GM19397 (cell line): ENCODE measurements around the gene CHRNB2.

ENCODE experiments used
- ATAC-seq: cut with Tn5 transposase; IDR thresholded peaks from one replicate; pipeline ENCODE4 v1.9.1; 2021; ENCODE audit warnings: mild to moderate bottlenecking, moderate library complexity; ENCODE audit not compliant: unreplicated experiment

Gene CHRNB2

GRCh38 chr1:154551474-154551873 is 16.1 kb upstream of the CHRNB2 start:
- no peak for ATAC-seq

DNA sequence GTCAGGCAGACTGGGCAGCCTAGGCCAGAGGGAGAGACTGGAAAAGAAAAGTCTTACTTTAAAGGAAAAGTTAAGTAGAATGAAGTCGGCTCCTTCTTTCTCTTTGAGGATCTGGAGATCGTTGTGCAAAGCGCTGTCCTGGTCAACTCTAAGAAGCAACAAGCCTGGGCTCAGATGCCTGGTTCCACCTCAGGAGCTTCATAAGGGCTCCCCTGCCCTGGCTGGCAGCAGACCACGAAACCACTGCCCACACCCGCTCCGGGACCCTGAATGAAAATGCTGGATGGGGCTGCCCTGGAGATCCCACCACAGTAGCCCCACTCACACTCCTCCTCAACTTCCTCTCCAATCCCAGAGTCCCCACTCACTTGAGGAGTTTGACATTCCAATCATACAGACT is 15.5 kb upstream of the CHRNB2 start:
- no peak for ATAC-seq

GRCh38 chr1:154553056-154554030 is 14.2 kb upstream of the CHRNB2 start:
- no peak for ATAC-seq

GRCh38 chr1:154556422-154556821 is 11.2 kb upstream of the CHRNB2 start:
- no peak for ATAC-seq

GRCh38 chr1:154557248-154557938 is 10.2 kb upstream of the CHRNB2 start:
- no peak for ATAC-seq

DNA sequence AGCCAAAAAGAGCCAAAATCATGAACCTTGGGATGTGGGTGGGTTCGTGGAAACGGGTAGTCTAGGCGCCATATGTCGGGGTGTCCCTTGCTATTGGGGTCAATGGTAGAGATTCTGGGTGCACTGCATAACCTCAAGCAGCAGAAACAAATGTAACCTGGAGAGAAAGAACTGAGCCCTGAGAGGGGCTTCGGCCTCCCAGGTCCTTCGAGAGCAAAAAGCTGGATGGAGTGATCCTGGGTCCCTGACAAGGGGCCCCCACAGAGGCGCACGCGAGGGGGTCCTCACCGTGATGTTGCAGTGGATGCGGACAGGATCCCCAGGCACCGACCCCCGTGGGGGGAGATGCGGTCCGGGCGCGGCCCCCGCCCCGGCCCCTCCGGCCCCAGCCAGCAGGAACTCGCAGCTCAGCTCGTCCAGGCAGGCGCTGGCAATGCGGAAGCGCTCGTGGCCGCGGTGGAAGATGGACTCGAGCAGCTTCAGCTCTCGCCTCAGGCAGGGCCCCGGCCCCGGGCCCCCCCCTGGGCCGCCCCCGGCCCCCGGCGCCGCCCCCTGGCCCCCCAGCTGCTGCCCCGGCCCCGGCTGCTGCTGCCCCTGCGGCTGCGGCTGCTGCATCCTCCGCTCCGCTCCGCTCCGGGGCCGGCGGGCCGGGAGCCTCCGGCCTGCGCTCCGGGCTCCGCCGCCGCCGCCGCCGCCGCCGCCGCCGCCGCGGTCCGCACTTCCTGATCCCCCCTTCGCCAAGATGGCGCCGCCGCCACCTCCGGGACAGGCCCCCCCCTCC is 9.4 kb upstream of the CHRNB2 start, which contains the start of gene UBE2Q1:
Gene UBE2Q1, minus strand, starts transcription at position 724 of the 781 bp plus-strand sequence. Its CDS starts 109 bp downstream, at position 615.
- peak; percentile 11 for ATAC-seq

GRCh38 chr1:154558720-154559465 is 8.7 kb upstream of the CHRNB2 start:
- ATAC-seq, result peak; percentile 94

- peak; percentile 27 for ATAC-seq
These were observed 8.0 kb upstream of the CHRNB2 start for GRCh38 chr1:154559466-154560044.

DNA sequence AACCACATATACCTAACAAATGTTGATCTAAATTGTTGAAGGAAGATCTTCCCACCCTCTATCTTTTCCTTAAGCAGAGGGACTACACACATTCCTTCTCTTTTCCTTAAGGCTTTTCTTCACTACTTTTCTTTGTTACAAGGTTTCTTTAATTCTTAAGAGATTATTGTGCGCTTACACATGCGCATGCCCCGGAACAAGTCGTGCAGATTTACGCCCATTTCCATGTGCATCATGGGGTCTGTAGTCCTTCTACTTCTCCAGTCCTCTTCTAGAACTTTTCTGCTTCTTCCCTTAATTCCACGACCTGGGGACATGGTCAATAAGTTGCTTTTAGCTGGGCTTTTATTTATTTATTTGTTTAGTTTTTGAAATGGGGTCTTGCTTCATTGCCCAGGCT is 1.7 kb upstream of the CHRNB2 start:
- ATAC-seq, result no peak

GRCh38 chr1:154568157-154568815 is 708 bp downstream of the CHRNB2 start:
- no peak for ATAC-seq

GRCh38 chr1:154571244-154571963 is 3.8 kb downstream of the CHRNB2 start:
- ATAC-seq, result no peak

- no peak for ATAC-seq
These were observed 4.3 kb downstream of the CHRNB2 start for GRCh38 chr1:154571964-154572288.

GRCh38 chr1:154572468-154573167 is 5.0 kb downstream of the CHRNB2 start:
- ATAC-seq, result no peak

GRCh38 chr1:154573168-154573510 is 5.6 kb downstream of the CHRNB2 start:
- ATAC-seq, result no peak

DNA sequence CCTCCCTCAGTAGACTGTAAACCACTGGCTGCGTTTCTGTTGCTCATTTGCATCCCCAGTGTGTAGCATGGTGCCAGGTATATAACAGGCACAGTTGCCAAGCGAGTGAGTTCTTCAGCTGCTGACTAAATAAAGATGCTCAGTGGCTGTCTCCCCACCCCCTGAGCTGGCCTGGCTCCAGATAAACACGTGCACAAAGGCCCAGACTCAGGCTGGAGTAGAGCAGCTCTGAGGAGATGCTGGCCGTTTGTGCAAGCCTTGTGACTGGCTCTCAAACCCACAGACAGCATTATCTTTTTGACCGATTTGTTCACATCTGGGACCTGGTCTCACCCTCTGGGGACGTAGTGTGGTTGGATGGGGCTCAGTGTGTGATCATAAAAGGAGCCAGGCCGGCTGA is 7.1 kb downstream of the CHRNB2 start:
- ATAC-seq, result no peak

- no peak for ATAC-seq
These were observed 7.8 kb downstream of the CHRNB2 start for GRCh38 chr1:154575147-154575927.

DNA sequence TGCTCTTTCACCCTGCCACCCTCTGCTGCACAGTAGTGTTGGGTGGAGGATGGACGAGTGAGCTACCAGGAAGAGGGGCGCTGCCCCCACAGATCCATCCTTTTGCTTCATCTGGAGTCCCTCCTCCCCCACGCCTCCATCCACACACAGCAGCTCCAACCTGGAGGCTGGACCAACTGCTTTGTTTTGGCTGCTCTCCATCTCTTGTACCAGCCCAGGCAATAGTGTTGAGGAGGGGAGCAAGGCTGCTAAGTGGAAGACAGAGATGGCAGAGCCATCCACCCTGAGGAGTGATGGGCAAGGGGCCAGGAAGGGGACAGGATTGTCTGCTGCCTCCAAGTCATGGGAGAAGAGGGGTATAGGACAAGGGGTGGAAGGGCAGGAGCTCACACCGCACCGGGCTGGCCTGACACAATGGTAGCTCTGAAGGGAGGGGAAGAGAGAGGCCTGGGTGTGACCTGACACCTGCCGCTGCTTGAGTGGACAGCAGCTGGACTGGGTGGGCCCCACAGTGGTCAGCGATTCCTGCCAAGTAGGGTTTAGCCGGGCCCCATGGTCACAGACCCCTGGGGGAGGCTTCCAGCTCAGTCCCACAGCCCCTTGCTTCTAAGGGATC is 8.5 kb downstream of the CHRNB2 start:
- ATAC-seq, result no peak
